ENCODE measurements around the gene FHOD1.
A peak's percentile ranks its signal among the peaks of the same experiment; 100 is the strongest.

The FHOD1 gene

DNA sequence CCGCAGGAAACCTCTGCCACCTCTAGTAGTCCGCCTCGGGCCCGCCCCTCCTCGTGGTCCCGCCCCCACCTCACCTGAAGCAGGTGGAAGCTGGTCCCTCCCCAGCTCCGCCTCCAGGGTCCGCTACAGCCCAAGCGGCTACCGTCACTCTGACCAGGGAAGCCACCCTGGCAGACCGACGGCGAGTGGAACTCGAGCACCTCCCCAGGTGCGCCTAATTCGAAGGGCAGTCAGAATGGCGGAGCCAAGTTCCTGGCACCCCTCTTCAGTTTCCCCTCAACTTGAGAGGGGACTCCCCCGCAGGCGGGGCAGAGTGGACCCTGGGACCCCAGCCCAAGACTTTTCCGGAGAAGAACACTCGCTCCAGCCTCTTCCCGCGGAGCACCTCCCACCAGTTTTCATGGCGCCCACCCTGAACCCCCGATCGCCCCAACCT is 507 bp downstream of the FHOD1 start:
- TF ChIP-seq CTCF (conservative IDR thresholded peaks at IDR 0.05; ENCODE audit: low read depth), result no peak
- ChIA-PET CTCF (interaction anchor here (0.8 kb wide), 1 partner anchor 19 kb away, joined by 3 read pairs; no protein-coding TSS in a partner anchor), POLR2A (ENCODE audit: low non-redundant PET) (interaction anchor here (0.6 to 1.6 kb wide), 8 partner anchors 14 to 91 kb away, joined by 3 to 14 read pairs (median 4); partner anchors contain the start of gene TMEM208)
- peak; percentile 82 for DNase-seq (ENCODE audit: low spot score)
- peak overlapping the region; percentile 92 for H3K27ac ChIP-seq

DNA sequence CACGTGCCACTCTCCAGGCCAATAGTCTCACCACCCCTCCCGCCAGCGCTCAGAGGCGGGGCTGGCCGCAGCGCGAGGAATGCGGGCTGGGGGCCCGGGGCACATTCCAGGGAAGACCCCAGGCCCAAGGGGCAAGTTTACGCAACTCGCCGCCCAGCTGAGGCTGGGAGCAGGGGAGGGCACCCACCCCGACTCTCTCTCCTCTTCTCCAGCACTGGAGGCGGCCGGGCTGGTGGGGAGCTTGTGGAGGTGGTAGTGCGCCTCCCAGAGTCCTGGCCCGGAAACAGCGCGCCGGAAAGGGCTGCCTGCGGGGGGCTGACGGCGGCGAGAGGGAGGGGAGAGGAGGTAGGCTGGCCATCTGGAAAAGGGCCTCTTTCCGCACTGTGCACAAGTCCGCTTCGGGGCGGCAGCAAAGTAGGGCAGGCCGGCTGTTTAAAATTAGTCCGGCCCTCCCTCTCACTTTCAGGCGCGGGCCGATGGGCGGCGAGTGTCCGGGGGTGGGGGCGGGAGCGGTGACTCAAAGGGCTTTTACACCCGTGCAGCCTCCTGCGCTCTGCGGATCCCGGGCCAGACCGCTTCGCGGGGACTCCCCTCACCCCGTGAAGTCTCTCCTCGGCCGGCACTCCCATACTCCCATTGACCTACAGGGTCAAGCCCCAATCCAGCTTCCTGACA is 1.1 kb downstream of the FHOD1 start:
- H3K27ac ChIP-seq, result peak overlapping the region; percentile 92
- CTCF ChIA-PET, result interaction anchor here (0.7 to 0.8 kb wide), 3 partner anchors 18 to 606 kb away, joined by 3 to 7 read pairs (median 3); partner anchors contain the start of gene TPPP3
- peak; percentile 73 for DNase-seq (ENCODE audit: low spot score)

DNA sequence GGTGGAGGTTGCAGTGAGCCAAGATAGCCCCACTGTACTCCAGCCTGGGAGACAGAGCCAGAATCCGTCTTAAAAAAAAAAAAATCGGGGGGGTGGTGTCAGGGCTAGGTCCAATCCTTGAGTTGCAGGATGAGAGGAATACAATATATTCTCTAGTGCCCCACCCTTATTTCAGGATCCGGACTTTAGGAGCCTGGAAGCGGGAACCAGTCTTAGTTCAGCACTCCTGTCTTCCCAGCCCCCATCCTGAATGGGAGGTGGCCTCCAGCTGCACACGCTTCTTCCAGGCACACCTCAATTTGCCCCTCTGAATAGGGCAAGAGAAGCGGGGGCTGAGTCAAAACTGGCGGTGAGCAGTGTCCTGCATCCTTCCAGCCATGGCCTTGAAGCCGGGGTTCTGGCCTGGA is 1.6 kb downstream of the FHOD1 start:
- DNase-seq (ENCODE audit: low spot score), result no peak
- POLR2A ChIA-PET (ENCODE audit: low non-redundant PET), result interaction anchor here (1.6 kb wide), 1 partner anchor 19 kb away, joined by 11 read pairs; the partner anchor contains the start of gene TMEM208

More for the DNA sequence above, 1.1 kb downstream of the FHOD1 start:
- TF ChIP-seq CTCF (conservative IDR thresholded peaks at IDR 0.05; ENCODE audit: low read depth), result peak; percentile 63
- POLR2A ChIA-PET (ENCODE audit: low non-redundant PET), result interaction anchor here (0.5 to 1.6 kb wide), 8 partner anchors 10 to 92 kb away, joined by 3 to 14 read pairs (median 4); partner anchors contain the start of gene TMEM208

GRCh38 chr16:67245186-67245585 is 2.1 kb downstream of the FHOD1 start:
- ChIA-PET CTCF (interaction anchor here (0.6 to 1.9 kb wide), 2 partner anchors 12 to 47 kb away, joined by 4 to 8 read pairs; no protein-coding TSS in a partner anchor), POLR2A (ENCODE audit: low non-redundant PET) (interaction anchor here (1.1 kb wide), 1 partner anchor 94 kb away, joined by 4 read pairs; no protein-coding TSS in a partner anchor)
- DNase-seq (ENCODE audit: low spot score), result no peak
- no peak for TF ChIP-seq CTCF (conservative IDR thresholded peaks at IDR 0.05; ENCODE audit: low read depth)
- peak overlapping the region; percentile 92 for H3K27ac ChIP-seq

More for the DNA sequence above, 1.6 kb downstream of the FHOD1 start:
- H3K27ac ChIP-seq, result peak overlapping the region; percentile 92
- CTCF ChIA-PET, result interaction anchor here (0.6 to 1.9 kb wide), 5 partner anchors 11 to 605 kb away, joined by 3 to 8 read pairs (median 4); partner anchors contain the start of gene TPPP3
- no peak for TF ChIP-seq CTCF (conservative IDR thresholded peaks at IDR 0.05; ENCODE audit: low read depth)

- CTCF ChIA-PET, result interaction anchor here (0.7 to 1.9 kb wide), 3 partner anchors 34 to 222 kb away, joined by 3 to 8 read pairs (median 3); no protein-coding TSS in a partner anchor
Observed at GRCh38 chr16:67244387-67245185, 2.7 kb downstream of the FHOD1 start.

More at GRCh38 chr16:67244387-67245185, 2.7 kb downstream of the FHOD1 start:
- peak overlapping the region; percentile 92 for H3K27ac ChIP-seq
- POLR2A ChIA-PET (ENCODE audit: low non-redundant PET), result interaction anchor here (0.6 to 1.1 kb wide), 3 partner anchors 16 to 218 kb away, joined by 3 to 4 read pairs (median 4); no protein-coding TSS in a partner anchor
- DNase-seq (ENCODE audit: low spot score), result peak; percentile 79
- TF ChIP-seq CTCF (conservative IDR thresholded peaks at IDR 0.05; ENCODE audit: low read depth), result no peak
